CD4-positive, alpha-beta T cell (primary cell): ENCODE measurements around the gene ZBTB43. TPM values are rescaled to one million over a fixed set of nuclear protein-coding genes. Genes with fewer than 3 reads are reported as not detected.

ENCODE experiments used
- ATAC-seq: fragments of 200-7000 bp; cut with Tn5 transposase; one replicate; pipeline ENCODE4 v1.10.0; 2022; ENCODE audit warnings: mild to moderate bottlenecking; ENCODE audit not compliant: poor library complexity
- CTCF ChIA-PET: fragments of 350-600 bp; sonication (Branson Sonifier 250); formaldehyde crosslinking; loops from one replicate; lab custom pipeline; 2021; ENCODE audit warnings: antibody characterized with exemption, inconsistent platforms; lab: Charles Lee
- POLR2A ChIA-PET: fragments of 350-600 bp; sonication (Branson Sonifier 250); formaldehyde crosslinking; loops from one replicate; lab custom pipeline; 2021; ENCODE audit warnings: antibody characterized with exemption, inconsistent platforms; lab: Charles Lee
- DNase-seq, 14 experiments: peaks; one replicate each; pipeline ENCODE4 v3.0.0-alpha.2; 2013 to 2020; ENCODE audit warnings: mixed read lengths in 2 of 14
- H3K27ac ChIP-seq, 2 donors: one replicate each; pipeline versions ENCODE4 v1.5.1 to v1.7.0; 2013; ENCODE audit warnings: low read length in 2 of 2, low read depth in 1 of 2, mild to moderate bottlenecking in 1 of 2
- H3K27me3 ChIP-seq, 2 experiments: 1 replicate in 1 of 2; 2 replicates in 1 of 2; pipeline versions ENCODE4 v1.6.1 to v1.7.0; 2013; ENCODE audit warnings: low read length in 2 of 2, control low read depth in 1 of 2, mild to moderate bottlenecking in 1 of 2, moderate library complexity in 1 of 2; ENCODE audit not compliant: insufficient read depth in 2 of 2, control insufficient read depth in 1 of 2
- H3K36me3 ChIP-seq: one replicate; pipeline ENCODE4 v1.6.1; 2013; ENCODE audit warnings: low read length, control low read depth; ENCODE audit not compliant: insufficient read depth
- H3K4me1 ChIP-seq: one replicate; pipeline ENCODE4 v1.6.1; 2013; ENCODE audit warnings: low read length, control low read depth; ENCODE audit not compliant: insufficient read depth
- H3K4me3 ChIP-seq: one replicate; pipeline ENCODE4 v1.5.1; 2013; ENCODE audit warnings: mild to moderate bottlenecking, low read length, moderate library complexity
- H3K9me3 ChIP-seq, 2 experiments: 1 replicate in 1 of 2; 2 replicates in 1 of 2; pipeline versions ENCODE4 v1.6.1 to v1.7.0; 2013; ENCODE audit warnings: low read length in 2 of 2, mild to moderate bottlenecking in 2 of 2, control low read depth in 1 of 2, moderate library complexity in 1 of 2; ENCODE audit not compliant: control insufficient read depth in 1 of 2, insufficient read depth in 1 of 2
- H3K27ac Mint-ChIP-seq: one replicate; pipeline ENCODE4 v1.8.0; 2020; ENCODE audit warnings: mixed read lengths
- H3K27me3 Mint-ChIP-seq: one replicate; pipeline ENCODE4 v1.8.0; 2021; ENCODE audit warnings: mixed read lengths
- H3K36me3 Mint-ChIP-seq: one replicate; pipeline ENCODE4 v1.8.0; 2021; ENCODE audit warnings: low read depth, mixed read lengths
- H3K4me1 Mint-ChIP-seq: one replicate; pipeline ENCODE4 v1.8.0; 2021; ENCODE audit warnings: low read depth, mixed read lengths
- H3K4me3 Mint-ChIP-seq: one replicate; pipeline ENCODE4 v1.8.0; 2020; ENCODE audit warnings: mild to moderate bottlenecking, mixed read lengths
- H3K9me3 Mint-ChIP-seq: one replicate; pipeline ENCODE4 v1.8.0; 2020; ENCODE audit warnings: mixed read lengths
- intact Hi-C, 2 experiments: fragments of 100-400 bp; cut with DNase I in 1 of 2; cut with micrococcal nuclease in 1 of 2; formaldehyde crosslinking; loops; one replicate each; pipeline versions ENCODE4 v1.15.1 to v1.9.0; 2023 to 2025; cut with DNase I, micrococcal nuclease
- total RNA-seq, 174 experiments: library from RNA in 2 of 174; stranded (reverse) in 2 of 174; gene quantifications; one replicate each; pipeline ENCODE4 v1.2.3 and lab custom pipeline; 2021 to 2026
- TF ChIP-seq, protein P1 (sequence below): fragments of 200-600 bp; IDR thresholded peaks from one replicate; pipeline ENCODE4 v1.8.0; 2022; ENCODE audit warnings: antibody characterized with exemption, mild to moderate bottlenecking

ZBTB43 gene
- total RNA-seq, 2 experiments from 2014 or later, result 47.7 to 50.8 TPM

DNA sequence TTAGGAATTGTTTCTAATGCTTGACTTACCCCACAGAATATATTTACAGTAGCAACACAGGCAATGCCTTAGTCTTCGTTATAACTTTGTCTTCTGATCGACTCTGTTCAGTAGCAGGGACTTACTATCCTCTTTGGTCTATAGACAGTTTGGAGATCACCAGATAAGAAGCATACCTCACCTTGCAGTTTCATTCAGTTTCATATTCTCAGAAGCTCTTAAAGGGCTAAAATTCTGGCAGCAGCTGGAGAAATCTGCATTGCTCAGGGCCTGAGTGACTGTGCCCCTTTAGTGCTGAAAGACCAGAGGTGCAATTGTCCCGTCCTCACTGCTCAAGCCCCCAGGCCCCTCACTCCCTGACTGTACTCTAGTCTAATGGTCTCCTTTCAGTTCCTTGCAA, 26.0 kb downstream of the ZBTB43 start:
- Histone ChIP-seq H3K4me3 (no peak overlapping the region), H3K27ac (no peak overlapping the region), H3K36me3 (peaks cover 36% of the 10 kb centered on the region), H3K9me3 (no peaks in the 10 kb centered on the region), H3K27me3 (no peaks in the 10 kb centered on the region), H3K4me1 (no peaks in the 10 kb centered on the region)
- ChIA-PET POLR2A (no interaction called here), CTCF (interaction anchor here (0.9 to 2.7 kb wide), 2 partner anchors 11 to 24 kb away, joined by 3 to 6 read pairs; no protein-coding TSS in a partner anchor)
- Mint-ChIP-seq H3K9me3 (no peaks in the 10 kb centered on the region), H3K27me3 (no peaks in the 10 kb centered on the region), H3K4me1 (peaks cover 21% of the 10 kb centered on the region), H3K4me3 (no peak overlapping the region), H3K27ac (no peak overlapping the region), H3K36me3 (peaks cover 77% of the 10 kb centered on the region)
- ATAC-seq (no peak), DNase-seq (no peak)
- intact Hi-C loops, result no loop called here
- TF ChIP-seq, protein P1, sequence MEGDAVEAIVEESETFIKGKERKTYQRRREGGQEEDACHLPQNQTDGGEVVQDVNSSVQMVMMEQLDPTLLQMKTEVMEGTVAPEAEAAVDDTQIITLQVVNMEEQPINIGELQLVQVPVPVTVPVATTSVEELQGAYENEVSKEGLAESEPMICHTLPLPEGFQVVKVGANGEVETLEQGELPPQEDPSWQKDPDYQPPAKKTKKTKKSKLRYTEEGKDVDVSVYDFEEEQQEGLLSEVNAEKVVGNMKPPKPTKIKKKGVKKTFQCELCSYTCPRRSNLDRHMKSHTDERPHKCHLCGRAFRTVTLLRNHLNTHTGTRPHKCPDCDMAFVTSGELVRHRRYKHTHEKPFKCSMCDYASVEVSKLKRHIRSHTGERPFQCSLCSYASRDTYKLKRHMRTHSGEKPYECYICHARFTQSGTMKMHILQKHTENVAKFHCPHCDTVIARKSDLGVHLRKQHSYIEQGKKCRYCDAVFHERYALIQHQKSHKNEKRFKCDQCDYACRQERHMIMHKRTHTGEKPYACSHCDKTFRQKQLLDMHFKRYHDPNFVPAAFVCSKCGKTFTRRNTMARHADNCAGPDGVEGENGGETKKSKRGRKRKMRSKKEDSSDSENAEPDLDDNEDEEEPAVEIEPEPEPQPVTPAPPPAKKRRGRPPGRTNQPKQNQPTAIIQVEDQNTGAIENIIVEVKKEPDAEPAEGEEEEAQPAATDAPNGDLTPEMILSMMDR, result no peak

DNA sequence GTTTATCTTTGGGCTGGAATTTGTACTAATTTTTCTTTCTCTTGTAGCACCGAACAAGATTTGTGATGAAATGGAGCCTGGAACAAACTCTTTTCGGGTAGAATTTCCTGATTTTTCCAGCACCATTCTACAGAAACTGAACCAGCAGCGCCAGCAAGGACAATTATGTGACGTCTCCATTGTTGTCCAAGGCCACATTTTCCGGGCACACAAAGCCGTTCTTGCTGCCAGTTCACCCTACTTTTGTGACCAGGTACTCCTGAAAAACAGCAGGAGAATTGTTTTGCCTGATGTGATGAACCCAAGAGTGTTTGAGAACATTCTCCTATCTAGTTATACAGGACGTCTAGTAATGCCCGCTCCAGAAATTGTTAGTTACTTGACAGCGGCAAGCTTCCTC, 27.6 kb downstream of the ZBTB43 start:
- DNase-seq (no peak), ATAC-seq (no peak)
- Histone ChIP-seq H3K4me3 (no peak overlapping the region), H3K4me1 (peaks cover 3% of the 10 kb centered on the region), H3K9me3 (no peaks in the 10 kb centered on the region), H3K36me3 (peaks cover 41% of the 10 kb centered on the region), H3K27ac (no peak overlapping the region), H3K27me3 (no peaks in the 10 kb centered on the region)
- peaks cover 74% of the 10 kb centered on the region for H3K36me3 Mint-ChIP-seq
- ChIA-PET CTCF (interaction anchor here (2.7 kb wide), 1 partner anchor 12 kb away, joined by 6 read pairs; no protein-coding TSS in a partner anchor), POLR2A (no interaction called here)
- H3K27ac Mint-ChIP-seq, result no peak overlapping the region
- intact Hi-C loops, result no loop called here
- H3K9me3 Mint-ChIP-seq, result no peaks in the 10 kb centered on the region
- H3K27me3 Mint-ChIP-seq, result no peaks in the 10 kb centered on the region
- TF ChIP-seq, protein P1, result no peak
- H3K4me1 Mint-ChIP-seq, result peaks cover 22% of the 10 kb centered on the region
- no peak overlapping the region for H3K4me3 Mint-ChIP-seq

DNA sequence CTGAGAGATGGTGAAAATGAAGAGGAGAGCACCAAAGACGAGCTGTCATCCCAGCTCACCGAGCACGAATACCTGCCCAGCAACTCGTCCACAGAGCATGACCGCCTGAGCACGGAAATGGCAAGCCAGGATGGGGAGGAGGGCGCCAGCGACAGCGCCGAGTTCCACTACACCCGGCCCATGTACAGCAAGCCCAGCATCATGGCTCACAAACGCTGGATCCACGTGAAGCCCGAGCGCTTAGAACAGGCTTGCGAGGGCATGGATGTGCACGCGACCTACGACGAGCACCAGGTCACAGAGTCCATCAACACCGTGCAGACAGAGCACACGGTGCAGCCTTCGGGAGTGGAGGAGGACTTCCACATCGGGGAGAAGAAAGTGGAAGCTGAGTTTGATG, 28.2 kb downstream of the ZBTB43 start:
- intact Hi-C loops, result no loop called here
- ChIA-PET POLR2A (no interaction called here), CTCF (interaction anchor here (0.6 to 2.7 kb wide), 2 partner anchors 10 to 13 kb away, joined by 3 to 6 read pairs; no protein-coding TSS in a partner anchor)
- peaks cover 41% of the 10 kb centered on the region for H3K36me3 ChIP-seq
- DNase-seq (no peak), ATAC-seq (no peak)
- Mint-ChIP-seq H3K27ac (no peak overlapping the region), H3K4me1 (peaks cover 22% of the 10 kb centered on the region), H3K4me3 (no peak overlapping the region), H3K9me3 (no peaks in the 10 kb centered on the region), H3K27me3 (no peaks in the 10 kb centered on the region), H3K36me3 (peaks cover 79% of the 10 kb centered on the region)
- H3K9me3 ChIP-seq, result no peaks in the 10 kb centered on the region
- no peak overlapping the region for H3K27ac ChIP-seq
- no peak overlapping the region for H3K4me3 ChIP-seq
- H3K27me3 ChIP-seq, result no peaks in the 10 kb centered on the region
- TF ChIP-seq, protein P1, result no peak
- H3K4me1 ChIP-seq, result peaks cover 3% of the 10 kb centered on the region
